ENCODE measurements around the gene RCCD1. TPM values are rescaled to one million over a fixed set of nuclear protein-coding genes. Genes with fewer than 3 reads are reported as not detected.
A peak's percentile ranks its signal among the peaks of the same experiment; 100 is the strongest.

RCCD1 gene
- total RNA-seq, 1 experiment from 2014 or later: 29.0 TPM

DNA sequence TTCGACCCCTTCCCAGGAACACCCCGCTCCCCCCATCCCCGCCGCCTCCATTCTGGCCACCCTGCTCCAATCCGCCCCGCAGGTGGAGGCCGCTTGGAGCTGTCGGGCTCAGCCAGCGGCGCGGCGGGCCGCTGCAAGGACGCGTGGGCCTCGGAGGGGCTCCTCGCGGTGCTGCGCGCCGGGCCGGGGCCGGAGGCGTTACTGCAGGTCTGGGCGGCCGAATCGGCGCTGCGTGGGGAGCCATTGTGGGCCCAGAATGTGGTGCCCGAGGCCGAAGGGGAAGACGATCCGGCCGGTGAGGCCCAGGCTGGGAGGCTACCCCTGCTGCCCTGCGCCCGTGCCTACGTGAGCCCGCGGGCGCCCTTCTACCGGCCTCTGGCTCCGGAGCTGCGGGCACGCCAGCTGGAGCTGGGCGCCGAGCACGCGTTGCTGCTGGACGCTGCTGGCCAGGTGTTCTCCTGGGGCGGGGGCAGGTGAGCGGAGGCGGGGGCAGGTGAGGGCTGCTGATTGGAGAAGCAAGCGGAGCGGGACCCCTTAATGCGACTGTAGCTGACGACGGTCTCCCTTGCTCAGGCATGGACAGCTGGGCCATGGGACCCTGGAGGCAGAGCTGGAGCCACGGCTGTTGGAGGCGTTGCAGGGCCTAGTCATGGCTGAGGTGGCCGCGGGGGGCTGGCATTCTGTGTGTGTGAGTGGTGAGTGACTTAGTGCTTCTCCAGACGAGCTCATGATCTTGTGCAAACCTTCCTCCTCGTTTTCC lies 2.5 kb downstream of the RCCD1 start:
- BruUV-seq (replicated peaks): no TSS peak
- POLR2A ChIA-PET: interaction anchor here (0.7 to 3.3 kb wide), 18 partner anchors 9 to 1408 kb away, joined by 3 to 20 read pairs (median 4); partner anchors contain the start of genes HDDC3, PRC1, UNC45A and VPS33B

DNA sequence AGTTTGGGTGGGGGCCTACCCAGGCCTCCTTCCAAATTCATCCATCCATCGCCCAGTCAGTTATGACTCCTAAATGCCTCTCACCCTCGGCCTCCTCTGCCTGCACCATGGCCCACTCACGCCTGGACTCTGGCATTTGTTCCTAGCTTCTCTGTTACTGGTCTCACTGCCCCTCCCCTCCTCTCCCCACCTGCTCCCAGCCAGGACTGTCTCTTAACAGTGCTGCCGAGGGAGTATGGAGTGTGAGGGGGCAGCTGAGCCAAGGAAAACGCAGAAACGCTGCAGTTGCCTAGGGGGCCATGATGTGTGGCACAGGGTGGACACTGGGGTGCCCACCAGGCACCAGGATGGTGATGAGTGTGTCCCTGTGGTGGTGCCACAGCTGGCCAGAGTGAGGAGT lies 3.1 kb downstream of the RCCD1 start:
- DNase-seq (ENCODE audit: unreplicated experiment): no peak
- CTCF ChIA-PET: interaction anchor here (0.5 to 8.4 kb wide), 26 partner anchors 10 to 1404 kb away, joined by 3 to 116 read pairs (median 5); partner anchors contain the start of genes HDDC3, UNC45A and VPS33B
- intact Hi-C loops (cut with micrococcal nuclease): loop anchor here (2.0 kb wide), 1 partner anchor 37 kb away; the partner anchor contains the start of gene PRC1
- Mint-ChIP-seq H3K4me3 (ENCODE audit: unreplicated experiment) (peak overlapping the region; percentile 77), H3K27ac (ENCODE audit: low read depth, unreplicated experiment) (no peak overlapping the region), H3K4me1 (ENCODE audit: insufficient read depth, unreplicated experiment) (peaks cover 10% of the 10 kb centered on the region), H3K9me3 (ENCODE audit: unreplicated experiment) (no peaks in the 10 kb centered on the region), H3K27me3 (ENCODE audit: insufficient read depth, unreplicated experiment) (no peaks in the 10 kb centered on the region), H3K36me3 (ENCODE audit: insufficient read depth, unreplicated experiment) (peaks cover 24% of the 10 kb centered on the region)
- TF ChIP-seq, protein P1, sequence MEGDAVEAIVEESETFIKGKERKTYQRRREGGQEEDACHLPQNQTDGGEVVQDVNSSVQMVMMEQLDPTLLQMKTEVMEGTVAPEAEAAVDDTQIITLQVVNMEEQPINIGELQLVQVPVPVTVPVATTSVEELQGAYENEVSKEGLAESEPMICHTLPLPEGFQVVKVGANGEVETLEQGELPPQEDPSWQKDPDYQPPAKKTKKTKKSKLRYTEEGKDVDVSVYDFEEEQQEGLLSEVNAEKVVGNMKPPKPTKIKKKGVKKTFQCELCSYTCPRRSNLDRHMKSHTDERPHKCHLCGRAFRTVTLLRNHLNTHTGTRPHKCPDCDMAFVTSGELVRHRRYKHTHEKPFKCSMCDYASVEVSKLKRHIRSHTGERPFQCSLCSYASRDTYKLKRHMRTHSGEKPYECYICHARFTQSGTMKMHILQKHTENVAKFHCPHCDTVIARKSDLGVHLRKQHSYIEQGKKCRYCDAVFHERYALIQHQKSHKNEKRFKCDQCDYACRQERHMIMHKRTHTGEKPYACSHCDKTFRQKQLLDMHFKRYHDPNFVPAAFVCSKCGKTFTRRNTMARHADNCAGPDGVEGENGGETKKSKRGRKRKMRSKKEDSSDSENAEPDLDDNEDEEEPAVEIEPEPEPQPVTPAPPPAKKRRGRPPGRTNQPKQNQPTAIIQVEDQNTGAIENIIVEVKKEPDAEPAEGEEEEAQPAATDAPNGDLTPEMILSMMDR (IDR thresholded peaks at IDR 0.05; ENCODE audit: unreplicated experiment): no peak
- POLR2A ChIA-PET: interaction anchor here (0.7 to 3.3 kb wide), 9 partner anchors 8 to 315 kb away, joined by 3 to 20 read pairs (median 8); partner anchors contain the start of genes UNC45A and VPS33B
- BruUV-seq (replicated peaks): no TSS peak

More for the DNA sequence above, 2.5 kb downstream of the RCCD1 start:
- CTCF ChIA-PET: interaction anchor here (0.6 to 8.4 kb wide), 48 partner anchors 7 to 1404 kb away, joined by 3 to 116 read pairs (median 4); partner anchors contain the start of genes HDDC3, MAN2A2, UNC45A and VPS33B
- H3K9me3 Mint-ChIP-seq (ENCODE audit: unreplicated experiment): no peaks in the 10 kb centered on the region
- peaks cover 26% of the 10 kb centered on the region for H3K36me3 Mint-ChIP-seq (ENCODE audit: insufficient read depth, unreplicated experiment)
- TF ChIP-seq, protein P1 (IDR thresholded peaks at IDR 0.05; ENCODE audit: unreplicated experiment): no peak
- peaks cover 10% of the 10 kb centered on the region for H3K4me1 Mint-ChIP-seq (ENCODE audit: insufficient read depth, unreplicated experiment)
- H3K27me3 Mint-ChIP-seq (ENCODE audit: insufficient read depth, unreplicated experiment): no peaks in the 10 kb centered on the region
- H3K4me3 Mint-ChIP-seq (ENCODE audit: unreplicated experiment): peak overlapping the region; percentile 77
- intact Hi-C loops (cut with micrococcal nuclease): loop anchor here (2.0 kb wide), 1 partner anchor 38 kb away; the partner anchor contains the start of gene PRC1
- H3K27ac Mint-ChIP-seq (ENCODE audit: low read depth, unreplicated experiment): no peak overlapping the region
- DNase-seq (ENCODE audit: unreplicated experiment): no peak

DNA sequence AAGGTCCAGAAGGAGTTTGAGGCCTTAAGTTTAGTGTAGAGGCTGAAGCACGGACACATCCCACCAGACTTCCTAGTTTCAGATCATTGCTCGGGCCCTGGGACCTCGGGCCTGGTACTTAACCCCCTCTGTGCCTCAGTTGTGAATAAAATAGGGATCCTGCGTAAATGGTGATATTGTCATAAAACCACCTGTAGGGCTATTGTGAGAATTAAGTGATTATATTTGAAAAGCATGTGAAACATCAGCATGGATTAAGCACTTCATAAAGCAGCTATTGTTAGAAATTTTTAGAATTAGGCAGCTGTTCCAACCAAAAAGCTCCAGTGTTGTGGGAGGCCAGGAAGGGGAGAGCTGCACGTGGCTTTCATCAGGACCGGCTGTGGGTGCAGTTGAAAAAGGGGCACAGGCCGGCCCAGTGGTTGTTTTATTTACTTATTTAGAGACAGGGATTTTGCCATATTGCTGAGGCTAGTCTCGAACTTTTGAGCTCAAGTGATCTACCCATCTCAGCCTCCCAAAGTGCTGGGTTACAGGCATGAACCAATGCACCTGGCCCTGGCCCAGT lies 4.4 kb downstream of the RCCD1 start:
- H3K27ac Mint-ChIP-seq (ENCODE audit: low read depth, unreplicated experiment): no peak overlapping the region

More for the DNA sequence above, 4.4 kb downstream of the RCCD1 start:
- H3K27me3 Mint-ChIP-seq (ENCODE audit: insufficient read depth, unreplicated experiment): no peaks in the 10 kb centered on the region
- H3K9me3 Mint-ChIP-seq (ENCODE audit: unreplicated experiment): no peaks in the 10 kb centered on the region
- DNase-seq (ENCODE audit: unreplicated experiment): no peak
- ChIA-PET CTCF (interaction anchor here (0.5 to 8.4 kb wide), 10 partner anchors 10 to 295 kb away, joined by 3 to 116 read pairs (median 13); partner anchors contain the start of genes HDDC3, UNC45A and VPS33B), POLR2A (interaction anchor here (0.6 to 2.7 kb wide), 3 partner anchors 12 to 34 kb away, joined by 4 to 13 read pairs (median 5); no protein-coding TSS in a partner anchor)
- intact Hi-C loops (cut with micrococcal nuclease): no loop called here
- H3K36me3 Mint-ChIP-seq (ENCODE audit: insufficient read depth, unreplicated experiment): peaks cover 27% of the 10 kb centered on the region
- TF ChIP-seq, protein P1 (IDR thresholded peaks at IDR 0.05; ENCODE audit: unreplicated experiment): no peak
- peaks cover 15% of the 10 kb centered on the region for H3K4me1 Mint-ChIP-seq (ENCODE audit: insufficient read depth, unreplicated experiment)
- no TSS peak for BruUV-seq (replicated peaks)
- no peak overlapping the region for H3K4me3 Mint-ChIP-seq (ENCODE audit: unreplicated experiment)
